Measurements from ENCODE around the gene ZNF532. TPM values are rescaled to one million over a fixed set of nuclear protein-coding genes. Genes with fewer than 3 reads are reported as not detected.

Gene ZNF532
- total and polyA plus RNA-seq, 2 of the 13 experiments (the other 11 are each of a cell fraction or from before 2014, with no cell fraction given): not detected

- Histone ChIP-seq H3K27me3 (ENCODE audit: control insufficient read depth in 1 of 2, insufficient read depth in 2 of 2, low read length in 2 of 2) (peaks cover 0 to 15% of the 10 kb centered on the region in 2 experiments; a peak in 1 of 5 replicates), H3K4me3 (replicated peaks in 1 of 3; ENCODE audit: insufficient read depth in 1 of 3, low read depth in 2 of 3, low read length in 3 of 3) (no peak overlapping the region), H3K27ac (ENCODE audit: extremely low read length, insufficient read depth, low read length) (no peak overlapping the region), H3K4me1 (ENCODE audit: insufficient read depth, low read length) (peaks cover 20% of the 10 kb centered on the region), H3K9me3 (ENCODE audit: low read length) (no peaks in the 10 kb centered on the region), H4K20me1 (ENCODE audit: insufficient read depth, low read length) (no peaks in the 10 kb centered on the region), H3K4me2 (ENCODE audit: low read depth, low read length) (no peak overlapping the region), H3K79me2 (ENCODE audit: insufficient read depth, low read length) (no peaks in the 10 kb centered on the region), H3K9ac (ENCODE audit: insufficient read depth, low read depth, low read length) (no peak overlapping the region), H3K36me3 (replicated peaks in 1 of 2; ENCODE audit: control insufficient read depth in 1 of 2, insufficient read depth in 2 of 2, low read length in 2 of 2) (no peaks in the 10 kb centered on the region), H2AFZ (ENCODE audit: low read length) (no peak overlapping the region)
- ATAC-seq (peak; percentile 57), DNase-seq (ENCODE audit: low spot score) (peak; percentile 32), FAIRE-seq (no peak)
- no TSS peak for BruUV-seq (replicated peaks)
- ChIA-PET CTCF (ENCODE audit: low intra/inter-chr PET ratio, low total read pairs) (no interaction called here), POLR2A (no interaction called here)
- TF ChIP-seq TARDBP (CRISPR knock-in tag; IDR thresholded peaks at IDR 0.05) (no peak), ZNF281 (CRISPR knock-in tag; IDR thresholded peaks at IDR 0.05; ENCODE audit: borderline replicate concordance) (peak; percentile 64; the same call in 1 of the 2 replicates), ZNF362 (CRISPR knock-in tag; IDR thresholded peaks at IDR 0.05; ENCODE audit: borderline replicate concordance) (peak; percentile 75), SOX6 (IDR thresholded peaks at IDR 0.05) (no peak), SOX6 (CRISPR knock-in tag; IDR thresholded peaks at IDR 0.05) (peak; percentile 53), GMEB1 (CRISPR knock-in tag; IDR thresholded peaks at IDR 0.05; ENCODE audit: borderline replicate concordance) (no peak), SOX13 (IDR thresholded peaks at IDR 0.05) (no peak), SOX13 (CRISPR knock-in tag; conservative IDR thresholded peaks at IDR 0.05 in 1 of 2, IDR thresholded peaks at IDR 0.05 in 1 of 2) (peak in 1 of 2 experiments; percentile 75; a peak in 2 of 4 replicates)
- intact Hi-C loops (cut with micrococcal nuclease; ENCODE audit: unreplicated experiment): no loop called here
- WGBS (ENCODE audit: low lambda C conversion rate): 0% methylated on average over 6 of the region's 6 CpGs
- in situ Hi-C loops (cut with HindIII; ENCODE audit: extremely low pct_ligation_motif_present, low pct_unique_long_range_greater_than_20kb): no loop called here
Measured at GRCh38 chr18:58838946-58839345, 25.7 kb upstream of the ZNF532 start.
